Left renal cortex interstitium (tissue), 4 donors: ENCODE measurements around the gene CENPS. TPM values are rescaled to one million over a fixed set of nuclear protein-coding genes. Genes with fewer than 3 reads are reported as not detected.
"Not testable (repeated sequence)": the region's sequence is repeated elsewhere in the genome, so short reads cannot be mapped to it uniquely, and the experiment has no call there.

Experiments
- DNase-seq, 4 donors: peaks; one replicate each; pipeline ENCODE4 v3.0.0-alpha.2; 2013; ENCODE audit warnings: low read depth in 4 of 4, low spot score in 2 of 4, missing footprints in 1 of 4
- polyA plus RNA-seq, 4 donors: library from polyadenylated mRNA; unstranded; fragments of 120-200 nt; gene quantifications; one replicate each; pipeline ENCODE4 v1.2.1, GENCODE V29; 2013; ENCODE audit not compliant: insufficient read length in 4 of 4

CENPS gene
- polyA plus RNA-seq, 4 donors: 35.3 to 41.6 (median 38.7) TPM

GRCh38 chr1:10418741-10419140 is 11.5 kb upstream of the CENPS start:
- not testable (repeated sequence) for DNase-seq

DNA sequence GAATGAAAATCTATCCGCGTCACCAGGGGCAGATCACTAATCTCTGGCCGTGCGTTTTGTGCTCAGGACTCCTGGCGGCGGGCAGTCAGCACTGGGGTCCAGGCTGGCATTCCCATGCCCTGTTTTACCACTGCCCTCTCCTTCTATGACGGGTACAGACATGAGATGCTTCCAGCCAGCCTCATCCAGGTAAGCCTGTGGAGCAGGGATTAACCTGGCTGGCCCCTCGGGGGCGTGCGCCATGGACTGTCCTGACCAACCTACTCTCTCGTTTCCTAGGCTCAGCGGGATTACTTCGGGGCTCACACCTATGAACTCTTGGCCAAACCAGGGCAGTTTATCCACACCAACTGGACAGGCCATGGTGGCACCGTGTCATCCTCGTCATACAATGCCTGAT is 10.9 kb upstream of the CENPS start:
- DNase-seq: no peak

DNA sequence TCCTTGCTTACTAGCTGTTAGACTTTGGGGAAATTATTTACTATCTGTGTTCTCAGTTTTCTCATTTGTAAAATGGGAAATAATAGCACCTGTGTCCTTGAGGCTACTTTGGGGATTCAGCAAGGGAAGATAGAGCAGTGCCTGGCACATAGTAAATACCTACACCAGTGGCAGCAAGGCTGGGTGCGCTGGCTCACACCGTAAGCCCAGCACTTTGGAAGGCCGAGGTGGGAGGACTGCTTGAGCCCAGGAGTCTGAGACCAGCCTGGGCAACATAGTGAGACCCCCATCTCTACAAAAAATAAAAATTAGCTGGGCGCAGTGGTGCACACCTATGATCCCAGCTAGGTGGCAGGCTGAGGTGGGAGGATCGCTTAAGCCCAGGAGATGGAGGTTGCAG is 8.6 kb upstream of the CENPS start:
- no peak for DNase-seq

DNA sequence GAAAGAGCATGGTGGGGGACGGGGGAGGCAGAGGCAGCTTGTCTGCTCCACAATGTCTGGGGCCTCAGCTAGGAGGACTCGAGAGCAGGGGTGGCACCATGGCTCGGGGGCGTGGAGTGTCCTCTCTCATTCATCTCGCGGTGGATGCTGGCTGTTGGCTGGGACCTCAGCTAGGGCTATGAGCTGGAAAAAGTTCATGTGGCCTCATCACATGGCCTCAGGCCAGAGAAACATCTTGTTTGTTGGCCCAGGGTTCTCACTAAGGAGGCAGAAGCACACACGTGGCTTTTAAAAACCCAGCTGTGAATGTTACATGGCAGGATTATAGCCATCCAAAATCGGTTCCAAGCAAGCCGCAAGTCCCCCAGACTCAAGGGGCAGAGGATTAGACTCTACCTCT is 6.2 kb upstream of the CENPS start:
- DNase-seq: no peak

DNA sequence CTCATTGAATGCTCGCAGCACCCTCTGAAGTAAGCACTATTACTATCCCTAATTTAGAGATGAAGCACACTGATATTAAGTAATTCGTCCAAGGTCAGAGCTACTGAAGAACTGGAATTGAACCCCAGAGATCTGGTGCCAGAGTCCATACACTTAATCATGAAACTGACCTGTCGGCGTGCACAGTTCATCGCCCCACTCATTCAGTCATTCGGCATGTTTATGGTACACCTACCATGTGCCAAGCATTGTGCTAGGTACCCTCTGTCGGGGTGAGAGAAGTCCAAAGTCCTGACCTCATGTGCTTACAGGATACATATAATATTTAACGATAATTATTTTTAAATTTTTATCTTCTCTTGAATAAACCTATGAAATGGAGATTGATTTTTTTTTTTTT is 5.6 kb upstream of the CENPS start:
- no peak for DNase-seq

DNA sequence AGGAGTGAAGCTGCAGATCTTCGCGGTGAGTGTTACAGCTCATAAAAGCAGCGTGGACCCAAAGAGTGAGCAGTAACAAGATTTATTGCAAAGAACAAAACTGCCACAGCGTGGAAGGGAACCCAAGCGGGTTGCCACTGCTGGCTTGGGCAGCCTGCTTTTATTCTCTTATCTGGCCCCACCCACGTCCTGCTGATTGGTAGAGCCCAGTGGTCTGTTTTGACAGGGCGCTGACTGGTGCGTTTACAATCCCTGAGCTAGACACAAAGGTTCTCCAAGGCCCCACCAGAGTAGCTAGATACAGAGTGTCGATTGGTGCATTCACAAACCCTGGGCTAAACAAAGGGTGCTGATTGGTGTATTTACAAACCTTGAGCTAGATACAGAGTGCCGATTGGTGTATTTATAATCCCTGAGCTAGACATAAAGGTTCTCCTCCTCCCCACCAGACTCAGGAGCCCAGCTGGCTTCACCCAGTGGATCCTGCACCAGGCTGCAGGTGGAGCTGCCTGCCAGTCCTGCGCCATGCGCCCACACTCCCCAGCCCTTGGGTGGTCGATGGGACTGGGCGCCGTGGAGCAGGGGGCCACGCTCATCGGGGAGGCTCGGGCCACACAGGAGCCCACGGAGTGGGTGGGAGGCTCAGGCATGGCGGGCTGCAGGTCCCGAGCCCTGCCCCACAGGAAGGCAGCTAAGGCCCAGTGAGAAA is 4.3 kb upstream of the CENPS start:
- DNase-seq: not testable (repeated sequence)

DNA sequence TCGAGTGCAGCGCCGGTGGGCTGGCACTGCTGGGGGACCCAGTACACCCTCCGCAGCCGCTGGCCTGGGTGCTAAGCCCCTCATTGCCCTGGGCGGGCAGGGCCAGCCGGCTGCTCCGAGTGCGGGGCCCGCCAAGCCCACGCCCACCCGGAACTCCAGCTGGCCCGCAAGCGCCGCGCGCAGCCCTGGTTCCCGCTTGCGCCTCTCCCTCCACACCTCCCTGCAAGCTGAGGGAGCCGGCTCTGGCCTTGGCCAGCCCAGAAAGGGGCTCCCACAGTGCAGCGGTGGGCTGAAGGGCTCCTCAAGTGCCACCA is 3.7 kb upstream of the CENPS start:
- not testable (repeated sequence) for DNase-seq

DNA sequence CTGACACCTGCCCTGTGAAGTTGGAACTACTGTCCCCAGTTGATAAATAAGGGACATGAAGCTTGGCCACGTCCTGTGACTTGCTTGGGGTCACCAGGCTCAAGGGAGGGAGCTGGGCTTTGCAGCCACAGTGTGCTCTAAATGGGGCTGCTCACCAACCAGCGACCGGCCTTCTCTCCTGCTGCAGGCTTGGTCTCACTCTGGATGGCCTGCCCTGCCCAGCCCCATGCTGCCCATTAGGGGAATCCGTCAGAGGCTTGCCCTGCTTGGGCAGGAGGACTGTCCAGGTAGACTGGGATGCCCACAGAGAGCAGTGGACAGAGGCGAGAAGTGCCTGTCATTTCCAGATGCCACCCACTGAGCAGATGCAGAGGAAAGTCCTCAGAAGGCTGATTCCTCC is 1.2 kb upstream of the CENPS start:
- no peak for DNase-seq

DNA sequence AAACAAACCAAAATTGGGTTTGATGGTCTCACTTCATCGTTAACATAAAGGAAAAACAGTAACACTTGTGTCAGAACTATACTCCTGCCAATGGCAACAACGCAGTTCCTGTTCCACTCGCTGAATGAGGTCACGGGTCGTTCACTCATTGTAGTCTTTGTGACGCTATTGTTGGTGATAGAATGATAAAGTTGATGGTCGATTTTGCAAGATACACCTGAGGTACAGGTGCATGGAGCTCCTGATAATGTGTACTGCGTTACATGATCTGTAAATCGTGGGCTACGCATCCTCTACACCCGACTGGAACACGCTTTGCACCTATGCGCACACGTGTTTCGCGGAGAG is 391 bp upstream of the CENPS start:
- no peak for DNase-seq

DNA sequence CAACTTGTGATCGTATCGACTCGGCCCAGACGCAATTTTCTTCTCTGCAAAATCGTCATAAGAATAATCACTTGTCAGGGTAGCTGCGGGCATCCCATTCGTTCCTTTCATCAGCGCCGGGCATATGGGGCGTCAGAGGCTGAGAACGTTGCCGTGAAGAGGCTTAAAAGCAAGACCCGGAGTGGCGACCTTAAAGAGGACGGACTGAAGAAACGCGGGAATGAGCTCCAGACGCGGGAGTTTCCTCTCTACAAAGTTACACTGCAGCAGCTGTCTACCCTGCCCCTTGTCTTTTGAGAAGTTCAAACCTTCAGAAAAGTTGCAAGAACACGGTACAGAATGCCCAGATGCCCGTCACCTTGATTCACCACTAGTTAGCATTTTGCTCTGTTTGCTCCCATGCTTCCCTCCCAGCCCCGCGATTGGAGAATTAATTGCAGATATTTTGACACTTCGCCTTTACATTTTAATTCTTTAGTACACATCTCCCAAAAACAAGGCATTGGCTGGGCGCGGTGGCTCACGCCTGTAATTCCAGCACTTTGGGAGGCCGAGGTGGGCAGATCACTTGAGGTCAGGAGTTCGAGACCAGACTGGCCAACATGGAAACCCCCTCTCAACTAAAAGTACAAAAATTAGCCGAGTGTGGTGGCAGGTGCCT is 967 bp downstream of the CENPS start:
- DNase-seq: no peak

GRCh38 chr1:10432910-10433700 is 2.9 kb downstream of the CENPS start:
- no peak for DNase-seq

DNA sequence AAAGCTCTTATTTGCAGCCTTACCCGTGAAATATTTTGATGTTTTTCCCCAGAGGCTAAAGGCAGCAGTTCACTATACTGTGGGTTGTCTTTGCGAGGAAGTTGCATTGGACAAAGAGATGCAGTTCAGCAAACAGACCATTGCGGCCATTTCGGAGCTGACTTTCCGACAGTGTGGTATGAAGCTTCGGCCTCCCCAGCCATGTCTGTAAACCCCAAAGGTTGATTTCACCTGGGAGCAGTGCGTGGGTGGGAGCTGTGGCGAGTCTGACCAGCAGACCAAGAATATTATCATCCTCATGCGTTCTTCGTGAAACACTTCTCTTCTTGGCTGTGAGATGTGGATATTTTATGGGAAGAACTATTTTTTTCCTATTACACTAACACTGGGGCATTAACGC is 3.6 kb downstream of the CENPS start:
- no peak for DNase-seq

GRCh38 chr1:10434590-10434989 is 4.4 kb downstream of the CENPS start:
- no peak for DNase-seq

DNA sequence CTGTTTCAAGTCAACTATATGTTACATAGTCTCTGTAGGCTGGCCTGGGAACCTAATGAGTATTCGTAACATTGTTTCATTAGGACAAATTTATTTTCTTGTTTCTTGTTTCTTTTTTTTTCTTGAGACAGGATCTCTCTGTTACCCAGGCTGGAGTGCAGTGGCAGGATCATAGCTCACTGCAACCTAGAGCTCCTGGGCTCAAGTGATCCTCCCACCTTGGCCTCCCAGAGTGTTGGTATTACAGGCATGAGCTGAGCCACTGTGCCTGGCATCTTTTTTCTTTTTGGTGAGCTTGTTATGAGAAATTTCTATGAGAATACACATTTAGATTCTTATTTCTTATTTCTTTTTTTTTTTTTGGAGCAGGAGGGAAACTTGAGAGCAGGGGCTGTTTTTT is 6.8 kb downstream of the CENPS start:
- no peak for DNase-seq

DNA sequence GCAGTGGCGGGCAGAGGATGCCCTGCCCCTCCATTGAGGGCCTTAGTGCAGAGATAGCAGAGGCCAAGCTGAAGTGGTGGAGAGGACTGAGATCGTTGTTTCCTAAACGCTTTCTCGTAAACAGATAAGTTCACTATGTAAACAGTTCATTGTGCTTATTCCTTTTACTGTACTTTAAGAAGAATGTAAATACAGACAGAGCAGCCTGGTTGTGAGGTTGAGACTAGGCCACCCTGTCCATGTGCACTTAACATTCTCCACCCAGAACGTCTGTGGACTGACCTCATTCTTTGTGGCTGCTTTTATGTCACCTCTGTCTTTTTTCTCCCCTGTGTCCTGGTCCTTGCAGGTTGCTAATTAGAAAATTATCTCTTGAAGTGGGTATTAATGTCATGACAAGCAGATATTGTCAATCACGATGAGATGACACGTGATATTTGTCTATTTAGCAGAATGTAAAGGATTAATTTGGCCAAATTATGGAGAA is 8.5 kb downstream of the CENPS start:
- no peak for DNase-seq

DNA sequence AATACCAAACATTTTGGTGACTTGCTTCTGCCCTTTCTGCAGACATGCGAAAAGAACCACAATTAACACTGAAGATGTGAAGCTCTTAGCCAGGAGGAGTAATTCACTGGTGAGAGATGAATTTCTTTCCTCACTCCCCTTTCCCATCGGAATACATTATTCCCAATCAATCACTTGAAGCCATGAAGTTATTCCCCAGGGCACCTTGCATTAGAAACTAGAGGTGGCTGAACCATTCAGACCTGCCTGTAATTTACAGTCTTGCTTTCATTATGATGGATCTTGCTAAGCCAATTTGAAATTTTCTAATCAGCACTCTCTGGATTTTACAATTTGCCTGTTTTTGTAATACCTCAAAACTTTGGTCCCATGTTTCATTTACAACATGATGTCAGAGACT is 10.1 kb downstream of the CENPS start:
- DNase-seq: no peak

- no peak for DNase-seq
Observed at GRCh38 chr1:10440794-10441193, 10.6 kb downstream of the CENPS start.

DNA sequence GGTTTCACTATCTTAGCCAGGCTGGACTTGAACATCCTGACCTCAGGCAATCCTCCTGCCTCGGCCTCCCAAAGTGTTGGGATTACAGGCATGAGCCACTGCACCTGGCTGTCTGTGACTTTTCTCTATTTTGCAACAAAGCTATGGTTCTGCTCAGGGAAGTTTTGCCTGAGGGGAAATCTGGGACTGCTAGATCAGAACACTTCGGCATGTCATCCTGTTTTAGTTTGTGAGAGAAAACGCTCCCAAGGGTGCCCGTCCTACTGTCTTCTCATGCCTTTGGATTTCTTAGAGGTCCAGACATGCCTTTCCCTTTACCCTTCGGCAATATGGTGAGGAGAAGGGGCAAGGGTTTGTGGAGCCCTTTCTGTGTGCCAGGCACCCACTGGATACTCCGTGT is 14.0 kb downstream of the CENPS start:
- DNase-seq: no peak

GRCh38 chr1:10444795-10445397 is 14.7 kb downstream of the CENPS start:
- DNase-seq: no peak

GRCh38 chr1:10446790-10447422 is 16.7 kb downstream of the CENPS start:
- no peak for DNase-seq

GRCh38 chr1:10449751-10450150 is 19.5 kb downstream of the CENPS start, which contains the start of gene CORT:
CORT (plus strand) TSS chr1:10450031; CDS start chr1:10450224, 193 bp downstream.
- no peak for DNase-seq
